Mucosa of descending colon (tissue), 3 donors: ENCODE data around the gene RICTOR. TPM values are rescaled to one million over a fixed set of nuclear protein-coding genes. Genes with fewer than 3 reads are reported as not detected.
A peak's percentile ranks its signal among the peaks of the same experiment; 100 is the strongest.

Experiments
- ATAC-seq: fragments of 200-7000 bp; cut with Tn5 transposase; one replicate; pipeline ENCODE4 v1.9.1; 2020; ENCODE audit warnings: mild to moderate bottlenecking, moderate library complexity
- DNase-seq, 3 donors: peaks; one replicate each; pipeline ENCODE4 v3.0.0-alpha.2; 2020
- H3K36me3 ChIP-seq: fragments of 200-600 bp; one replicate; pipeline ENCODE4 v1.8.0; 2021; ENCODE audit warnings: low read depth, mild to moderate bottlenecking
- H3K4me1 ChIP-seq: fragments of 200-600 bp; one replicate; pipeline ENCODE4 v1.8.0; 2021; ENCODE audit warnings: low read depth, mild to moderate bottlenecking
- H3K4me3 ChIP-seq: fragments of 200-600 bp; one replicate; pipeline ENCODE4 v1.8.0; 2021; ENCODE audit warnings: mild to moderate bottlenecking
- H3K9me3 ChIP-seq: fragments of 200-600 bp; one replicate; pipeline ENCODE4 v1.8.0; 2021; ENCODE audit warnings: mild to moderate bottlenecking
- CTCF ChIP-seq: fragments of 200-600 bp; IDR thresholded peaks from one replicate; pipeline ENCODE4 v1.8.0; 2022; ENCODE audit warnings: antibody characterized with exemption, mild to moderate bottlenecking
- intact Hi-C, 2 donors: fragments of 100-400 bp; cut with DNase I in 1 of 2; cut with micrococcal nuclease in 1 of 2; formaldehyde crosslinking; loops; one replicate each; pipeline versions ENCODE4 v1.11.0 to v1.11.1; 2022; cut with DNase I, micrococcal nuclease
- total RNA-seq, 3 donors: library from RNA; stranded (reverse); fragmentation: NEBNext Ultra II Directional in 2 of 3; extraction: Animal tissue kit (Norgen Biotek cat#: 25700) in 2 of 3; gene quantifications; one replicate each; pipeline versions ENCODE4 v1.2.1 to v1.2.4, GENCODE V29; 2021 to 2023
- donor health status: DM: no; HTN: no; CAD: no; lungs with moderate emphysema.
- donor health status: DM: no; HTN: no; CAD: no.
- donor health status: DM: no; HTN: yes; CAD: no.

Gene RICTOR
- total RNA-seq, 3 donors from 2014 or later = 24.3 to 41.9 (median 36.5) TPM

GRCh38 chr5:39009280-39009679 lies 64.9 kb downstream of the RICTOR start:
- no peak for TF ChIP-seq CTCF
- Histone ChIP-seq H3K36me3 (no peaks in the 10 kb centered on the region), H3K9me3 (peaks cover 14% of the 10 kb centered on the region), H3K4me1 (no peaks in the 10 kb centered on the region), H3K4me3 (no peak overlapping the region)
- ATAC-seq = no peak
- no peak for DNase-seq
- intact Hi-C loops = loop anchor here in 1 of 2 donors (10.0 kb wide), 1 partner anchor 76 kb away; no protein-coding TSS in a partner anchor

- no peak for TF ChIP-seq CTCF
- no peak for DNase-seq
- Histone ChIP-seq H3K36me3 (no peaks in the 10 kb centered on the region), H3K4me1 (no peaks in the 10 kb centered on the region), H3K9me3 (peaks cover 7% of the 10 kb centered on the region), H3K4me3 (no peak overlapping the region)
- no peak for ATAC-seq
- intact Hi-C loops = loop anchor here in 1 of 2 donors (10.0 kb wide), 1 partner anchor 78 kb away; no protein-coding TSS in a partner anchor
Observed at GRCh38 chr5:39006650-39007049, 67.5 kb downstream of the RICTOR start.

- intact Hi-C loops = loop anchor here in 1 of 2 donors (10.0 kb wide), 1 partner anchor 79 kb away; no protein-coding TSS in a partner anchor
- H3K36me3 ChIP-seq = no peaks in the 10 kb centered on the region
- TF ChIP-seq CTCF = no peak
- H3K4me3 ChIP-seq = no peak overlapping the region
- no peaks in the 10 kb centered on the region for H3K4me1 ChIP-seq
- ATAC-seq (peak; percentile 43), DNase-seq (no peak)
- peaks cover under 1% of the 10 kb centered on the region for H3K9me3 ChIP-seq
Observed at GRCh38 chr5:39005566-39006232, 68.5 kb downstream of the RICTOR start.

- Histone ChIP-seq H3K4me3 (no peak overlapping the region), H3K36me3 (no peaks in the 10 kb centered on the region), H3K9me3 (no peaks in the 10 kb centered on the region), H3K4me1 (no peaks in the 10 kb centered on the region)
- DNase-seq = no peak
- no peak for ATAC-seq
- TF ChIP-seq CTCF = no peak
- intact Hi-C loops = loop anchor here in 1 of 2 donors (10.0 kb wide), 1 partner anchor 83 kb away; no protein-coding TSS in a partner anchor
Observed at GRCh38 chr5:39001683-39002082, 72.5 kb downstream of the RICTOR start.

GRCh38 chr5:38999037-38999436 lies 75.2 kb downstream of the RICTOR start:
- no peak for TF ChIP-seq CTCF
- no peak for DNase-seq
- H3K9me3 ChIP-seq = no peaks in the 10 kb centered on the region
- no peaks in the 10 kb centered on the region for H3K36me3 ChIP-seq
- no peaks in the 10 kb centered on the region for H3K4me1 ChIP-seq
- ATAC-seq = no peak
- intact Hi-C loops = loop anchor here in 1 of 2 donors (10.0 kb wide), 1 partner anchor 76 kb away; the partner anchor contains the start of gene RICTOR
- H3K4me3 ChIP-seq = no peak overlapping the region
